Vagina (tissue), 2 donors: ENCODE results near the gene NINJ1.

Experiments used
- POLR2A ChIP-seq, 2 donors: fragments of 450-650 bp; IDR thresholded peaks; one replicate each; pipeline ENCODE4 v1.6.1; 2017; ENCODE audit warnings: antibody characterized with exemption in 2 of 2, mild to moderate bottlenecking in 2 of 2, moderate library complexity in 2 of 2
- TF ChIP-seq, protein P1 (sequence below), 3 experiments: fragments of 450-650 bp in 2 of 3; fragments of 200-600 bp in 1 of 3; sonication (generic) in 1 of 3; IDR thresholded peaks; one replicate each; pipeline ENCODE4 v1.5.1; 2017 to 2019; ENCODE audit warnings: antibody characterized with exemption in 3 of 3, mild to moderate bottlenecking in 2 of 3, moderate library complexity in 2 of 3

GRCh38 chr9:93114984-93115335 lies 19.1 kb downstream of the NINJ1 start:
- TF ChIP-seq, protein P1, sequence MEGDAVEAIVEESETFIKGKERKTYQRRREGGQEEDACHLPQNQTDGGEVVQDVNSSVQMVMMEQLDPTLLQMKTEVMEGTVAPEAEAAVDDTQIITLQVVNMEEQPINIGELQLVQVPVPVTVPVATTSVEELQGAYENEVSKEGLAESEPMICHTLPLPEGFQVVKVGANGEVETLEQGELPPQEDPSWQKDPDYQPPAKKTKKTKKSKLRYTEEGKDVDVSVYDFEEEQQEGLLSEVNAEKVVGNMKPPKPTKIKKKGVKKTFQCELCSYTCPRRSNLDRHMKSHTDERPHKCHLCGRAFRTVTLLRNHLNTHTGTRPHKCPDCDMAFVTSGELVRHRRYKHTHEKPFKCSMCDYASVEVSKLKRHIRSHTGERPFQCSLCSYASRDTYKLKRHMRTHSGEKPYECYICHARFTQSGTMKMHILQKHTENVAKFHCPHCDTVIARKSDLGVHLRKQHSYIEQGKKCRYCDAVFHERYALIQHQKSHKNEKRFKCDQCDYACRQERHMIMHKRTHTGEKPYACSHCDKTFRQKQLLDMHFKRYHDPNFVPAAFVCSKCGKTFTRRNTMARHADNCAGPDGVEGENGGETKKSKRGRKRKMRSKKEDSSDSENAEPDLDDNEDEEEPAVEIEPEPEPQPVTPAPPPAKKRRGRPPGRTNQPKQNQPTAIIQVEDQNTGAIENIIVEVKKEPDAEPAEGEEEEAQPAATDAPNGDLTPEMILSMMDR (IDR thresholded peaks at IDR 0.05) = no peak
- TF ChIP-seq POLR2A (IDR thresholded peaks at IDR 0.05) = no peak
